Astrocyte of the cerebellum (primary cell): ENCODE measurements around the gene MAPKAPK3.

Experiments used
- DNase-seq: peaks from one replicate; pipeline ENCODE4 v3.0.0-alpha.2; 2011; ENCODE audit warnings: low read depth
- H3K4me3 ChIP-seq: 2 replicates; pipeline ENCODE4 v1.5.1; 2011; ENCODE audit warnings: mild to moderate bottlenecking, low read depth, low read length, moderate library complexity
- CTCF ChIP-seq: IDR thresholded peaks from 2 replicates; pipeline ENCODE4 v1.5.1; 2012; ENCODE audit warnings: low read length, low read depth, moderate library complexity, mild to moderate bottlenecking; ENCODE audit errors: missing control alignments
- in situ Hi-C: cut with HindIII; loops from 2 replicates; pipeline ENCODE4 v1.10.0; 2017; ENCODE audit warnings: low sequenced_read_pairs

Gene MAPKAPK3

GRCh38 chr3:50617911-50618481 is 1.0 kb downstream of the MAPKAPK3 start:
- peak overlapping the region; percentile 56 for H3K4me3 ChIP-seq
- TF ChIP-seq CTCF = no peak
- DNase-seq = no peak
- in situ Hi-C loops = no loop called here

GRCh38 chr3:50620420-50620819 is 3.5 kb downstream of the MAPKAPK3 start:
- H3K4me3 ChIP-seq = no peak overlapping the region
- TF ChIP-seq CTCF = no peak
- DNase-seq = no peak
- in situ Hi-C loops = no loop called here

GRCh38 chr3:50620820-50621219 is 3.9 kb downstream of the MAPKAPK3 start:
- no peak for TF ChIP-seq CTCF
- no peak overlapping the region for H3K4me3 ChIP-seq
- no peak for DNase-seq
- in situ Hi-C loops = no loop called here

GRCh38 chr3:50622881-50623280 is 5.9 kb downstream of the MAPKAPK3 start:
- no peak for DNase-seq
- TF ChIP-seq CTCF = no peak
- in situ Hi-C loops = no loop called here
- no peak overlapping the region for H3K4me3 ChIP-seq

GRCh38 chr3:50623840-50624474 is 7.0 kb downstream of the MAPKAPK3 start:
- no peak for TF ChIP-seq CTCF
- in situ Hi-C loops = no loop called here
- DNase-seq = no peak
- no peak overlapping the region for H3K4me3 ChIP-seq

- DNase-seq = no peak
- in situ Hi-C loops = no loop called here
- TF ChIP-seq CTCF = no peak
- no peak overlapping the region for H3K4me3 ChIP-seq
These were observed 7.7 kb downstream of the MAPKAPK3 start for GRCh38 chr3:50624634-50625033.
